Measurements from ENCODE around the gene PITPNB. TPM values are rescaled to one million over a fixed set of nuclear protein-coding genes. Genes with fewer than 3 reads are reported as not detected.

The PITPNB gene
- total RNA-seq, 3 donors from 2014 or later: 41.1 to 49.2 (median 47.5) TPM

DNA sequence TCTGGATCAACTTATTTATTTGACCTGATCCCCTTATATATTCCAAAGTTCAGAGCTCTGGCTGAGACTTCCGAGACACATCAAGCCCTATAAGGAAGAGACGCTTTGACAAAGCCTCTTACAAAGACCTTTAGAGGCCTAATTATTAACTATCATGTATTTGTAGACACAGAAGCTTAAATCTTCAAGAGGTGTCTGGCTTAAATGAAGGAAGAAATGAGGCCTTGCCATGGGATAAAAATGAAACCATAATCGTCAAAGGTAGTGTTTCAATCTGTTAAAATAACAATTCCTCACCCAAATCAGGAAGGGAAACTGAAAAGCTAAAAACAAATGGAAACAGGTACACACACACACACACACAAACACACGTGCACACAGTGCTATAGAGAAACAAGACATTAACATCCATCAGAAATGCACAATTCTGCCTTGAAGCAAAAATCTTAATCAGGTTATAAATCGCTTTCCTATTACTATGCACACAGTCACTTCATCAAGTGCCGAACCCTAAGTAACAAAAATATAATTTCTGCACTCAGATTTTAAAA, 50.2 kb downstream of the PITPNB start:
- no peaks in the 10 kb centered on the region for H3K9me3 ChIP-seq
- peaks cover 0 to 11% of the 10 kb centered on the region in 2 donors for H3K4me1 ChIP-seq
- no peaks in the 10 kb centered on the region for H3K27me3 ChIP-seq
- intact Hi-C loops (cut with DNase I; ENCODE audit: low total_unique reads): loop anchor here (5.0 kb wide), 1 partner anchor 1378 kb away; no protein-coding TSS in a partner anchor
- no peaks in the 10 kb centered on the region for H3K36me3 ChIP-seq
- H3K4me3 ChIP-seq: no peak overlapping the region
- peak overlapping the region; percentile 59 to 60 for H3K27ac ChIP-seq
- no peak for DNase-seq (ENCODE audit: low spot score in 2 of 2)
- TF ChIP-seq, protein P1, sequence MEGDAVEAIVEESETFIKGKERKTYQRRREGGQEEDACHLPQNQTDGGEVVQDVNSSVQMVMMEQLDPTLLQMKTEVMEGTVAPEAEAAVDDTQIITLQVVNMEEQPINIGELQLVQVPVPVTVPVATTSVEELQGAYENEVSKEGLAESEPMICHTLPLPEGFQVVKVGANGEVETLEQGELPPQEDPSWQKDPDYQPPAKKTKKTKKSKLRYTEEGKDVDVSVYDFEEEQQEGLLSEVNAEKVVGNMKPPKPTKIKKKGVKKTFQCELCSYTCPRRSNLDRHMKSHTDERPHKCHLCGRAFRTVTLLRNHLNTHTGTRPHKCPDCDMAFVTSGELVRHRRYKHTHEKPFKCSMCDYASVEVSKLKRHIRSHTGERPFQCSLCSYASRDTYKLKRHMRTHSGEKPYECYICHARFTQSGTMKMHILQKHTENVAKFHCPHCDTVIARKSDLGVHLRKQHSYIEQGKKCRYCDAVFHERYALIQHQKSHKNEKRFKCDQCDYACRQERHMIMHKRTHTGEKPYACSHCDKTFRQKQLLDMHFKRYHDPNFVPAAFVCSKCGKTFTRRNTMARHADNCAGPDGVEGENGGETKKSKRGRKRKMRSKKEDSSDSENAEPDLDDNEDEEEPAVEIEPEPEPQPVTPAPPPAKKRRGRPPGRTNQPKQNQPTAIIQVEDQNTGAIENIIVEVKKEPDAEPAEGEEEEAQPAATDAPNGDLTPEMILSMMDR (IDR thresholded peaks at IDR 0.05): no peak

- no peaks in the 10 kb centered on the region for H3K9me3 ChIP-seq
- no peak for TF ChIP-seq POLR2A (IDR thresholded peaks at IDR 0.05)
- TF ChIP-seq, protein P1 (IDR thresholded peaks at IDR 0.05): no peak
- intact Hi-C loops (cut with DNase I; ENCODE audit: low total_unique reads): loop anchor here (5.0 kb wide), 1 partner anchor 1379 kb away; no protein-coding TSS in a partner anchor
- H3K4me1 ChIP-seq: peaks cover 0 to 11% of the 10 kb centered on the region in 2 donors
- no peaks in the 10 kb centered on the region for H3K36me3 ChIP-seq
- no peaks in the 10 kb centered on the region for H3K27me3 ChIP-seq
- H3K4me3 ChIP-seq: no peak overlapping the region
- no peak for DNase-seq (ENCODE audit: low spot score in 2 of 2)
- H3K27ac ChIP-seq: peak overlapping the region; percentile 59 to 60
Observed at GRCh38 chr22:27867953-27868731, 50.9 kb downstream of the PITPNB start.

DNA sequence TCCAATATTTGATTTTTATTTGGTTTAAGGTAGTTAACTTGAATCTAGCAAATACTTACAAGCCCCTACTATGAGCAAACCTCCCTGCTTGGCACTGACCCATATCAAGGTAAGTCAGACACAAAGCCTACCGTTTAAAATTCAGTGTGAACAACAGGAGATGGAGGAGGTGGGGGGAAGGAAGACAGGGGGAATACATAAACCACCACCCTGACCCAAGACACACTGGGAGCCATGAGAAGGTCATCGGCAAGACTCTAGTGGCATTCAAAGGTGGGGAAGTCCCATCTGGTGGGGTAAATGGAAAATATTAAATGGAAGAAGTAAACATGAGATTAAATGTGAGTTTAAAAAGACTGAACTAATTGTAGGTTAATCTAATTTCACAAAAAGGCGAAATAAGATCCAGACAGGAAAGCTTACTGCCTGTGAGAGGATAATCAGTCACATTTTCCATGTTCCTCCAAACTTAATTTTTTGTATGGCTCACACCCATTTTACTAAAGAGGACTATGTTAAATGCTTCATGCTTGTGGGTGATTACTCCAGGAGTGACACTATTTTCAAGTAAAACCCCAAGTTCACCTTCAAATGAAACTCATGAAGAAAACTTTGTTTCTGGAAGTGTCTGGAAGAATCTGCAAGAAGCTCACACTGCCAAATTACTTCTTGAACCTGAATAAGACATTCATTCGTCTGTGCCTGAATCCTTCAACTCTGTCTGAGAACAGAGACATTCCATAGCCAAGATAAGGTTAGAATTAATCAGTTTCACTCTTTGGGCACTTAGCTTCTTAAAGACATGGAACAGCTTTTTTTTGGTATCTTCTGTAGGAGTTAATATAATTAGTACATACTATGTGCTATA, 51.7 kb downstream of the PITPNB start:
- H3K4me1 ChIP-seq: peaks cover 0 to 11% of the 10 kb centered on the region in 2 donors

GRCh38 chr22:27866135-27867084, 52.6 kb downstream of the PITPNB start:
- H3K4me1 ChIP-seq: peaks cover 0 to 11% of the 10 kb centered on the region in 2 donors
- no peak for DNase-seq (ENCODE audit: low spot score in 2 of 2)
- intact Hi-C loops (cut with DNase I; ENCODE audit: low total_unique reads): loop anchor here (5.0 kb wide), 1 partner anchor 1381 kb away; no protein-coding TSS in a partner anchor

More for the DNA sequence above, 51.7 kb downstream of the PITPNB start:
- DNase-seq (ENCODE audit: low spot score in 2 of 2): no peak
- H3K36me3 ChIP-seq: no peaks in the 10 kb centered on the region
- no peak overlapping the region for H3K4me3 ChIP-seq
- intact Hi-C loops (cut with DNase I; ENCODE audit: low total_unique reads): loop anchor here (5.0 kb wide), 1 partner anchor 1380 kb away; no protein-coding TSS in a partner anchor
- TF ChIP-seq POLR2A (IDR thresholded peaks at IDR 0.05): no peak
- no peak for TF ChIP-seq POLR2AphosphoS5 (IDR thresholded peaks at IDR 0.05)
- peak overlapping the region; percentile 60 to 61 for H3K27ac ChIP-seq
- H3K9me3 ChIP-seq: no peaks in the 10 kb centered on the region
- no peaks in the 10 kb centered on the region for H3K27me3 ChIP-seq

More at GRCh38 chr22:27866135-27867084, 52.6 kb downstream of the PITPNB start:
- Histone ChIP-seq H3K36me3 (no peaks in the 10 kb centered on the region), H3K27me3 (no peaks in the 10 kb centered on the region), H3K4me3 (no peak overlapping the region), H3K27ac (peak overlapping the region; percentile 60 to 61), H3K9me3 (no peaks in the 10 kb centered on the region)
- no peak for TF ChIP-seq POLR2A (IDR thresholded peaks at IDR 0.05)
- TF ChIP-seq, protein P1 (IDR thresholded peaks at IDR 0.05): no peak
- no peak for TF ChIP-seq POLR2AphosphoS5 (IDR thresholded peaks at IDR 0.05)

Data from breast epithelium (tissue), 4 donors.